HCT116 (cell line): ENCODE results near the gene ARHGEF11. TPM values are rescaled to one million over a fixed set of nuclear protein-coding genes. Genes with fewer than 3 reads are reported as not detected.

ENCODE experiments used
- ATAC-seq: fragments of 200-7000 bp; cut with Tn5 transposase; 2 replicates; pipeline ENCODE4 v1.9.1; 2020; ENCODE audit warnings: mild to moderate bottlenecking, moderate library complexity
- BruUV-seq: library from RNA; stranded (reverse); fragments of 400-500 nt; replicated peaks from 2 replicates; lab custom pipeline; 2021; lab: Mats Ljungman, UMichigan
- CTCF ChIA-PET: fragments of 300-600 bp; sonication (Branson Sonifier 250); formaldehyde crosslinking; loops from one replicate; lab custom pipeline; 2021; ENCODE audit warnings: antibody characterized with exemption; lab: Charles Lee
- POLR2A ChIA-PET: fragments of 300-600, 350-600 bp; sonication (Branson Sonifier 250); formaldehyde crosslinking; loops from one replicate; lab custom pipeline; 2021; ENCODE audit warnings: antibody characterized with exemption; lab: Charles Lee
- RAD21 ChIA-PET, 2 experiments: fragments of 300-600 bp; sonication (Branson Sonifier 250); formaldehyde crosslinking; loops; one replicate each; lab custom pipeline; 2023; ENCODE audit warnings: low total read pairs in 2 of 2; ENCODE audit not compliant: uncharacterized antibody in 2 of 2, unreplicated experiment in 2 of 2, low non-redundant PET in 1 of 2; lab: Charles Lee
- DNase-seq: peaks from one replicate; pipeline ENCODE4 v3.0.0-alpha.2; 2010; ENCODE audit warnings: low read depth, low spot score
- H2AFZ ChIP-seq: fragments of 200-600 bp; shearing (Covaris generic), sonication (generic); 2 replicates; pipeline ENCODE4 v1.6.1; 2017; ENCODE audit warnings: low read depth, mixed run types, mixed read lengths, antibody characterized with exemption, low read length; ENCODE audit not compliant: poor library complexity, severe bottlenecking
- H3K27ac ChIP-seq: 2 replicates; pipeline ENCODE4 v1.5.1; 2012; ENCODE audit warnings: low read depth, low read length
- H3K27me3 ChIP-seq: fragments of 200-600 bp; sonication (generic); 2 replicates; pipeline ENCODE4 v1.6.1; 2016; ENCODE audit warnings: mixed run types, low read length, mixed read lengths; ENCODE audit not compliant: insufficient read depth
- H3K36me3 ChIP-seq, 2 experiments: fragments of 200-500 bp in 1 of 2; fragments of 200-600 bp in 1 of 2; sonication (Bioruptor generic) in 1 of 2; sonication (generic) in 1 of 2; 2 replicates each; pipeline versions ENCODE4 v1.5.1 to v1.6.1; 2014 to 2016; ENCODE audit warnings: low read length in 2 of 2, inconsistent platforms in 1 of 2, mixed read lengths in 1 of 2, mixed run types in 1 of 2; ENCODE audit not compliant: insufficient read depth in 2 of 2, control insufficient read depth in 1 of 2
- H3K4me1 ChIP-seq, 2 experiments: fragments of 200-600 bp in 1 of 2; sonication (generic) in 1 of 2; 2 replicates each; pipeline versions ENCODE4 v1.5.1 to v1.6.1; 2012 to 2017; ENCODE audit warnings: low read length in 2 of 2, inconsistent platforms in 1 of 2, mild to moderate bottlenecking in 1 of 2, mixed read lengths in 1 of 2, mixed run types in 1 of 2, moderate library complexity in 1 of 2; ENCODE audit not compliant: insufficient read depth in 2 of 2, control insufficient read depth in 1 of 2
- H3K4me2 ChIP-seq: fragments of 200-600 bp; sonication (generic); 2 replicates; pipeline ENCODE4 v1.6.1; 2017; ENCODE audit warnings: mixed run types, low read length, mixed read lengths
- H3K4me3 ChIP-seq, 2 experiments: fragments of 200-600 bp in 1 of 2; sonication (generic) in 1 of 2; replicated peaks in 1 of 2; 2 replicates each; pipeline ENCODE4 v1.5.1; 2011 to 2016; ENCODE audit warnings: low read length in 2 of 2, control low read depth in 1 of 2, low read depth in 1 of 2, mild to moderate bottlenecking in 1 of 2, mixed read lengths in 1 of 2, mixed run types in 1 of 2
- H3K79me2 ChIP-seq: fragments of 200-600 bp; sonication (generic); 2 replicates; pipeline ENCODE4 v1.6.1; 2017; ENCODE audit warnings: mild to moderate bottlenecking, mixed run types, low read length, moderate library complexity, mixed read lengths; ENCODE audit not compliant: insufficient read depth
- H3K9ac ChIP-seq: fragments of 200-600 bp; sonication (generic); 2 replicates; pipeline ENCODE4 v1.6.1; 2016; ENCODE audit warnings: low read length, mixed read lengths
- H3K9me2 ChIP-seq: fragments of 200-600 bp; sonication (generic), shearing (Covaris generic); 2 replicates; pipeline ENCODE4 v1.6.1; 2017; ENCODE audit warnings: mixed run types, mild to moderate bottlenecking, moderate library complexity; ENCODE audit not compliant: insufficient read depth
- H3K9me3 ChIP-seq, 2 experiments: fragments of 200-500 bp in 1 of 2; fragments of 200-600 bp in 1 of 2; sonication (Bioruptor generic) in 1 of 2; sonication (generic) in 1 of 2; 2 replicates each; pipeline ENCODE4 v1.6.1; 2014 to 2017; ENCODE audit warnings: low read length in 2 of 2, mixed read lengths in 2 of 2, inconsistent platforms in 1 of 2, low read depth in 1 of 2, mild to moderate bottlenecking in 1 of 2, mixed run types in 1 of 2, moderate library complexity in 1 of 2; ENCODE audit not compliant: control insufficient read depth in 1 of 2, insufficient read depth in 1 of 2
- H4K20me1 ChIP-seq: fragments of 200-600 bp; sonication (generic), shearing (Covaris generic); 2 replicates; pipeline ENCODE4 v1.6.1; 2017; ENCODE audit warnings: mixed run types, mild to moderate bottlenecking, moderate library complexity; ENCODE audit not compliant: insufficient read depth
- MAX ChIP-seq: IDR thresholded peaks from 2 replicates; pipeline ENCODE4 v1.6.1; 2012
- SIN3A ChIP-seq: IDR thresholded peaks from 2 replicates; pipeline ENCODE4 v1.6.1; 2012; ENCODE audit warnings: low read depth
- ZBTB33 ChIP-seq: IDR thresholded peaks from 2 replicates; pipeline ENCODE4 v1.6.1; 2011; ENCODE audit warnings: mild to moderate bottlenecking, low read length, moderate library complexity; ENCODE audit not compliant: insufficient replicate concordance; ENCODE audit errors: extremely low read depth
- intact Hi-C: fragments of 100-400 bp; cut with micrococcal nuclease; formaldehyde crosslinking; loops from 2 replicates; pipeline ENCODE4 v1.10.0; 2022
- total RNA-seq: library from RNA; stranded (reverse); gene quantifications from one replicate; pipeline ENCODE4 v1.2.1, GENCODE V29; 2021; ENCODE audit not compliant: unreplicated experiment
- TF ChIP-seq, protein P1 (sequence below), 3 experiments: fragments of 200-600 bp in 1 of 3; sonication (generic) in 1 of 3; IDR thresholded peaks in 2 of 3; conservative IDR thresholded peaks in 1 of 3; 2 replicates each; pipeline ENCODE4 v1.5.1; 2012 to 2017; ENCODE audit warnings: low read depth in 2 of 3, low read length in 2 of 3, antibody characterized with exemption in 1 of 3, borderline replicate concordance in 1 of 3, control low read depth in 1 of 3, mild to moderate bottlenecking in 1 of 3, mixed read lengths in 1 of 3, mixed run types in 1 of 3, moderate library complexity in 1 of 3; ENCODE audit not compliant: insufficient read depth in 1 of 3

ARHGEF11 gene
- total RNA-seq, 1 experiment from 2014 or later = 28.9 TPM

DNA sequence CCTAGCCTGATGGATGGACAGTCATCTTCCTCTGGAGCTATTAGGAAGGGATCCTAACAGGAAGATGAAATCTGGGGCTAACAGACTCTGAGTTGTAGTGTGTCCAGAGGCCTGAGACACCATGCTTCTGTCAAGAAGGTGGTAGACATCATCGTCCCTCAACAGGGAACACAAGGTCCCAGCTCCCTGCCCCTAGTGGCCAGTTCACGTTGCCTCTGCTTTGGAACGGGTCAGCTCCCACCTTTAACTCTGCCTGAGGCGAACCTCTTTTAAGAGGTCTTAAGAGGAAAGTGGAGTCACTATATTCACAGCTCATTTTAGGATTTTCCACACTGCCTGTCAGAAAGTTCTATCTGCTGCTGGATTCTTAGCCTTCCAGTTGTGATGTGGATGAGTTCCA, 96.8 kb downstream of the ARHGEF11 start:
- Histone ChIP-seq H3K4me2 (no peak overlapping the region), H3K9me2 (no peaks in the 10 kb centered on the region), H3K4me1 (peaks cover 0 to 7% of the 10 kb centered on the region in 2 experiments; a peak in 1 of 4 replicates), H3K27ac (no peak overlapping the region), H2AFZ (no peak overlapping the region), H3K36me3 (peaks cover 23 to 32% of the 10 kb centered on the region in 2 experiments), H3K9me3 (no peaks in the 10 kb centered on the region), H4K20me1 (no peaks in the 10 kb centered on the region), H3K27me3 (no peaks in the 10 kb centered on the region), H3K4me3 (no peak overlapping the region), H3K79me2 (no peaks in the 10 kb centered on the region), H3K9ac (no peak overlapping the region)
- ChIA-PET RAD21 (no interaction called here), CTCF (interaction anchor here (1.1 kb wide), 1 partner anchor 21 kb away, joined by 3 read pairs; no protein-coding TSS in a partner anchor), POLR2A (no interaction called here)
- ATAC-seq (peak; percentile 73), DNase-seq (no peak)
- BruUV-seq = no TSS peak
- TF ChIP-seq MAX = no peak
- no peak for TF ChIP-seq ZBTB33
- TF ChIP-seq, protein P1, sequence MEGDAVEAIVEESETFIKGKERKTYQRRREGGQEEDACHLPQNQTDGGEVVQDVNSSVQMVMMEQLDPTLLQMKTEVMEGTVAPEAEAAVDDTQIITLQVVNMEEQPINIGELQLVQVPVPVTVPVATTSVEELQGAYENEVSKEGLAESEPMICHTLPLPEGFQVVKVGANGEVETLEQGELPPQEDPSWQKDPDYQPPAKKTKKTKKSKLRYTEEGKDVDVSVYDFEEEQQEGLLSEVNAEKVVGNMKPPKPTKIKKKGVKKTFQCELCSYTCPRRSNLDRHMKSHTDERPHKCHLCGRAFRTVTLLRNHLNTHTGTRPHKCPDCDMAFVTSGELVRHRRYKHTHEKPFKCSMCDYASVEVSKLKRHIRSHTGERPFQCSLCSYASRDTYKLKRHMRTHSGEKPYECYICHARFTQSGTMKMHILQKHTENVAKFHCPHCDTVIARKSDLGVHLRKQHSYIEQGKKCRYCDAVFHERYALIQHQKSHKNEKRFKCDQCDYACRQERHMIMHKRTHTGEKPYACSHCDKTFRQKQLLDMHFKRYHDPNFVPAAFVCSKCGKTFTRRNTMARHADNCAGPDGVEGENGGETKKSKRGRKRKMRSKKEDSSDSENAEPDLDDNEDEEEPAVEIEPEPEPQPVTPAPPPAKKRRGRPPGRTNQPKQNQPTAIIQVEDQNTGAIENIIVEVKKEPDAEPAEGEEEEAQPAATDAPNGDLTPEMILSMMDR (IDR thresholded peaks at IDR 0.05 in 2 of 3, conservative IDR thresholded peaks at IDR 0.05 in 1 of 3; ENCODE audit: borderline replicate concordance in 1 of 3, insufficient read depth in 1 of 3, low read depth in 2 of 3, low read length in 2 of 3) = peak in 2 of 3 experiments; percentile 48 to 53; a peak in 4 of 6 replicates
- no peak for TF ChIP-seq SIN3A
- intact Hi-C loops = no loop called here
